ENCODE measurements around the gene RAB23. TPM values are rescaled to one million over a fixed set of nuclear protein-coding genes. Genes with fewer than 3 reads are reported as not detected.

Gene RAB23
- total and polyA plus RNA-seq, 2 experiments from 2014 or later = 5.2 to 16.7 TPM

GRCh38 chr6:57262901-57263694 is 41.0 kb upstream of the RAB23 start:
- Histone ChIP-seq H3K9me2 (ENCODE audit: insufficient read depth) (0 out of 2 replicates have a peak, but pooled peaks cover 5% of the 10 kb centered on the region), H3K27ac (ENCODE audit: low read depth) (no peak overlapping the region), H3K36me3 (ENCODE audit: insufficient read depth) (no peaks in the 10 kb centered on the region), H3K4me2 (no peak overlapping the region), H2AFZ (peak overlapping the region; percentile 44; the same call in 1 of the 2 replicates), H3F3A (replicated peaks; ENCODE audit: low read depth) (no peaks in the 10 kb centered on the region), H3K27me3 (ENCODE audit: insufficient read depth) (no peaks in the 10 kb centered on the region), H4K20me1 (replicated peaks; ENCODE audit: insufficient read depth) (no peaks in the 10 kb centered on the region), H3K4me3 (no peak overlapping the region), H3K4me1 (ENCODE audit: insufficient read depth) (no peaks in the 10 kb centered on the region), H3K79me2 (replicated peaks; ENCODE audit: insufficient read depth) (no peaks in the 10 kb centered on the region)
- Mint-ChIP-seq H3K27ac (no peak overlapping the region), H3K4me1 (no peaks in the 10 kb centered on the region), H3K9me3 (no peaks in the 10 kb centered on the region), H3K27me3 (ENCODE audit: insufficient read depth, low read depth, poor library complexity) (no peaks in the 10 kb centered on the region), H3K4me3 (no peak overlapping the region), H3K36me3 (ENCODE audit: low read depth) (no peaks in the 10 kb centered on the region)
- DNase-seq (ENCODE audit: low spot score) = no peak
- ATAC-seq = no peak
- TF ChIP-seq CREB1 (CRISPR knock-in tag; IDR thresholded peaks at IDR 0.05; ENCODE audit: low read depth) (no peak), REST (IDR thresholded peaks at IDR 0.05; ENCODE audit: unreplicated experiment) (no peak), ZNF462 (CRISPR knock-in tag; IDR thresholded peaks at IDR 0.05) (no peak), ZNF114 (CRISPR knock-in tag; IDR thresholded peaks at IDR 0.05) (no peak), EZH2 (IDR thresholded peaks at IDR 0.05; ENCODE audit: low read depth, unreplicated experiment) (no peak), EZH2phosphoT487 (IDR thresholded peaks at IDR 0.05; ENCODE audit: unreplicated experiment) (no peak), ETS1 (IDR thresholded peaks at IDR 0.05) (no peak), ZNF331 (CRISPR knock-in tag; IDR thresholded peaks at IDR 0.05; ENCODE audit: low read depth) (no peak), POLR2AphosphoS5 (IDR thresholded peaks at IDR 0.05; ENCODE audit: low read depth) (no peak), NANOG (IDR thresholded peaks at IDR 0.05; ENCODE audit: borderline replicate concordance) (no peak), JUNB (IDR thresholded peaks at IDR 0.05; ENCODE audit: unreplicated experiment) (no peak), STAT1 (IDR thresholded peaks at IDR 0.05; ENCODE audit: unreplicated experiment) (no peak), CTCF (conservative IDR thresholded peaks at IDR 0.05; ENCODE audit: low read depth in 2 of 2) (no peak)

Data from GM23338 (cell line).